ENCODE measurements around the gene MED14.
"Not testable (repeated sequence)": the region's sequence is repeated elsewhere in the genome, so short reads cannot be mapped to it uniquely, and the experiment has no call there.

Gene MED14

GRCh38 chrX:40735325-40736169 lies at the start of gene MED14:
TSS of gene MED14 (minus strand) at chrX:40735542. CDS start at chrX:40735412, 130 bp downstream.
- peak; percentile 40 for TF ChIP-seq CTCF (IDR thresholded peaks at IDR 0.05; ENCODE audit: poor library complexity, severe bottlenecking)
- Histone ChIP-seq H3K27ac (ENCODE audit: poor library complexity, severe bottlenecking) (peak within 1 kb of the TSS; percentile 81), H3K27me3 (ENCODE audit: insufficient read depth, poor library complexity, severe bottlenecking) (no peaks in the 10 kb centered on the region), H3K4me1 (ENCODE audit: insufficient read depth, poor library complexity, severe bottlenecking) (no peaks in the 10 kb centered on the region), H3K36me3 (ENCODE audit: low read depth) (no peaks in the 10 kb centered on the region), H3K4me3 (ENCODE audit: severe bottlenecking) (peak within 1 kb of the TSS; percentile 59), H3K9me3 (ENCODE audit: severe bottlenecking) (no peaks in the 10 kb centered on the region)
- DNase-seq (ENCODE audit: low spot score) (peak; percentile 82), ATAC-seq (ENCODE audit: low read depth) (peak; percentile 92)

- DNase-seq (ENCODE audit: low spot score) (no peak), ATAC-seq (ENCODE audit: low read depth) (peak; percentile 75)
- no peak for TF ChIP-seq CTCF (IDR thresholded peaks at IDR 0.05; ENCODE audit: poor library complexity, severe bottlenecking)
These were observed 49.3 kb upstream of the MED14 start for GRCh38 chrX:40784516-40785151.

GRCh38 chrX:40782644-40783259 lies 47.4 kb upstream of the MED14 start:
- not testable (repeated sequence) for H3K36me3 ChIP-seq (ENCODE audit: low read depth); H3K9me3 ChIP-seq (ENCODE audit: severe bottlenecking); ATAC-seq (ENCODE audit: low read depth); H3K27me3 ChIP-seq (ENCODE audit: insufficient read depth, poor library complexity, severe bottlenecking); H3K27ac ChIP-seq (ENCODE audit: poor library complexity, severe bottlenecking); DNase-seq (ENCODE audit: low spot score); H3K4me3 ChIP-seq (ENCODE audit: severe bottlenecking)
- H3K4me1 ChIP-seq (ENCODE audit: insufficient read depth, poor library complexity, severe bottlenecking): peaks cover 17% of the 10 kb centered on the region

More at GRCh38 chrX:40784516-40785151, 49.3 kb upstream of the MED14 start:
- Histone ChIP-seq H3K4me3 (ENCODE audit: severe bottlenecking) (no peak overlapping the region), H3K27ac (ENCODE audit: poor library complexity, severe bottlenecking) (no peak overlapping the region), H3K9me3 (ENCODE audit: severe bottlenecking) (no peaks in the 10 kb centered on the region), H3K27me3 (ENCODE audit: insufficient read depth, poor library complexity, severe bottlenecking) (no peaks in the 10 kb centered on the region), H3K36me3 (ENCODE audit: low read depth) (no peaks in the 10 kb centered on the region), H3K4me1 (ENCODE audit: insufficient read depth, poor library complexity, severe bottlenecking) (peaks cover 8% of the 10 kb centered on the region)

- no peak for DNase-seq (ENCODE audit: low spot score)
- no peak for ATAC-seq (ENCODE audit: low read depth)
- Histone ChIP-seq H3K27me3 (ENCODE audit: insufficient read depth, poor library complexity, severe bottlenecking) (no peaks in the 10 kb centered on the region), H3K9me3 (ENCODE audit: severe bottlenecking) (no peaks in the 10 kb centered on the region), H3K36me3 (ENCODE audit: low read depth) (no peaks in the 10 kb centered on the region), H3K4me3 (ENCODE audit: severe bottlenecking) (no peak overlapping the region), H3K4me1 (ENCODE audit: insufficient read depth, poor library complexity, severe bottlenecking) (peaks cover 17% of the 10 kb centered on the region), H3K27ac (ENCODE audit: poor library complexity, severe bottlenecking) (no peak overlapping the region)
- TF ChIP-seq CTCF (IDR thresholded peaks at IDR 0.05; ENCODE audit: poor library complexity, severe bottlenecking): no peak
These were observed 45.6 kb upstream of the MED14 start for GRCh38 chrX:40780951-40781350.

- no peak for TF ChIP-seq CTCF (IDR thresholded peaks at IDR 0.05; ENCODE audit: poor library complexity, severe bottlenecking)
- H3K36me3 ChIP-seq (ENCODE audit: low read depth): no peaks in the 10 kb centered on the region
- ATAC-seq (ENCODE audit: low read depth) (no peak), DNase-seq (ENCODE audit: low spot score) (no peak)
- no peak overlapping the region for H3K27ac ChIP-seq (ENCODE audit: poor library complexity, severe bottlenecking)
- H3K4me3 ChIP-seq (ENCODE audit: severe bottlenecking): no peak overlapping the region
- H3K9me3 ChIP-seq (ENCODE audit: severe bottlenecking): no peaks in the 10 kb centered on the region
- no peaks in the 10 kb centered on the region for H3K27me3 ChIP-seq (ENCODE audit: insufficient read depth, poor library complexity, severe bottlenecking)
- H3K4me1 ChIP-seq (ENCODE audit: insufficient read depth, poor library complexity, severe bottlenecking): peaks cover 16% of the 10 kb centered on the region
These were observed 44.7 kb upstream of the MED14 start for GRCh38 chrX:40780082-40780481.
